Stimulated activated CD8-positive, alpha-beta memory T cell treated with anti-CD3 and anti-CD28 coated beads, Interleukin-15, amount 100 ng/mL, for 24 hours (primary cell): ENCODE data around the gene ZCCHC2.

Experiments
- DNase-seq: peaks from one replicate; pipeline ENCODE4 v3.0.0-alpha.2; 2020; ENCODE audit warnings: low read depth

Gene ZCCHC2

DNA sequence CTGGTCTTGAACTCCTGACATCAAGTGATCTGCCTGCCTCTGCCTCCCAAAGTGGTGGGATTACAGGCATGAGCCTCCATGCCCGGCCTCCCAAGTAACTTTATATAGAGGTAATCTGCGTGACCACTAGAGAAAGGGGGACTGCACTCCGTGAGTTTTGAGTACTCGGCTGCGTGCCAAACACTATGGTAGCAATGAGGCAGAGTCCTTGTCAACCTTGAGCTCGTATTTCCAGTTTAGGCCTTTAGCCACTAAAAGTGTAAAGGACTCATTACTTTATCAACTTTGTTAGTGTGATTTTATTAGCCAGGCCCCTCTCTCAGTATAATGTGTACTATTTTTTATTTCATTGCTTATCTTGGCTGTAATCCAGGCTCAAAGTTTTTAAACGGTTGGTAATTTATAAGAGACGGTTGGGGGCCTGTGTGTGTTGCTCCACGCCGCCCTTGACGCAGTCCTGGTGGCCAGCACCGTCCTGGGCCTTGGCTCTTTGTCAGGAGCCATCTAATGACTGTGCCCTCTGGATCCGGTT is 56.2 kb downstream of the ZCCHC2 start:
- DNase-seq: no peak

DNA sequence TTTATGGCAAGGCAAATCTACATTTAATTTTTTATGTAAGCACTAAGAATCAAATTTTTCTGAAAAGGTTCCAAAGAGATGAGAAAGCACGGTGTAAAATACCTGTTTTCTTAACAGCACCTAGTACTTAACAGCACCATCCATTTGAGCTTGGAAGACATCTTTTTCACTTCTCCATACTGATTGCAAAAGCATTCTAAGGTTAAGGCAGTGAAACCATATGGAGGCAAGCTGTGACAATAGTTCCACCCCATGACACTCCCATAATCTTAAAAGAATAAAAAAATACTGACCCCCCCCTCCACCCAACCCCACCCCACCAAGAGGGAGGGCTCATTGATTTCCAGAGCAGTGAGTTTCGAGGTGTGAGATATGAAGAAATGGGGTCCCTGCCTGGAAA is 60.6 kb downstream of the ZCCHC2 start:
- DNase-seq: no peak

DNA sequence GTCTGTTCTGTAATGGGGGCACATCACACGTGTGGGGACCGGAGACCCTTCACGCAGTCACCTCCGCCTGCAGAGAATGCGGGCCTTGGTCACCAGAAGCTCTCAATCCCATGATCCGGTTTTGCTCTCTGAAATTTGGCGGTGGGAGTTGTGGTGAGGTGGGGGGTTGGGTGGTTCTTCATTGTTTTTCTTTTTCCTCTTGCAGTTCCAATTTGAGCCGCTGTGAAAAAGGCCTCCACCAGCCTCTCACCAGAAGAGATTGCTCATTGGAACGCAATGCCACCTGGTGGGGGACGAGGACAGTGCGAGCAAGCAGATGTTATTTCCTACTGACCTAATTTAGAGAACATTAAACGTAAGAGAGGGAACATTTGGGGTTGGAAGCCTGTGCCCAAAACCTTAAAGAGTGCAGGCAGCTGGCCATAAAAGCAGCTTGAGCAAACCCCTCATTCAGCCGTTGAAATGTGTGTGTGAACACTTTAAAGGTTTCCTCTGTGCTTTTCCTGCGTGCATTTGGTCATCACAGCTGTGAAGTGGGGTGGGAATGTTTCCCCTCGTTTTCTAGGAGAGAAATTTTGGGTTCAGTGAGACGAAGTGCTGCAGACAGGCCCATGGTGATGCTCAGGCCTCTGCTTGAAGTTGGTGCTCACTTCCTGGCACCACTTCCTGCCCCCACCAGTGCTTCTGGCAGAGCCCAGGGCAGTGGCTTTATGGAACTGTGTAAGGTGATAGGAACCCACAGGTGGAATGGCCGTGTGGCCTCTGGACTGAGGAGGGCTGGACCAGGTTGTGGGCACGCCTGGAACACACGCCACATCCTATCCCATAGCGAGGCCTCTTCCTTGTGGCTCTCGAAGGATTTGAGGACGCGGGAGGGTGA is 61.7 kb downstream of the ZCCHC2 start:
- peak; percentile 40 for DNase-seq

DNA sequence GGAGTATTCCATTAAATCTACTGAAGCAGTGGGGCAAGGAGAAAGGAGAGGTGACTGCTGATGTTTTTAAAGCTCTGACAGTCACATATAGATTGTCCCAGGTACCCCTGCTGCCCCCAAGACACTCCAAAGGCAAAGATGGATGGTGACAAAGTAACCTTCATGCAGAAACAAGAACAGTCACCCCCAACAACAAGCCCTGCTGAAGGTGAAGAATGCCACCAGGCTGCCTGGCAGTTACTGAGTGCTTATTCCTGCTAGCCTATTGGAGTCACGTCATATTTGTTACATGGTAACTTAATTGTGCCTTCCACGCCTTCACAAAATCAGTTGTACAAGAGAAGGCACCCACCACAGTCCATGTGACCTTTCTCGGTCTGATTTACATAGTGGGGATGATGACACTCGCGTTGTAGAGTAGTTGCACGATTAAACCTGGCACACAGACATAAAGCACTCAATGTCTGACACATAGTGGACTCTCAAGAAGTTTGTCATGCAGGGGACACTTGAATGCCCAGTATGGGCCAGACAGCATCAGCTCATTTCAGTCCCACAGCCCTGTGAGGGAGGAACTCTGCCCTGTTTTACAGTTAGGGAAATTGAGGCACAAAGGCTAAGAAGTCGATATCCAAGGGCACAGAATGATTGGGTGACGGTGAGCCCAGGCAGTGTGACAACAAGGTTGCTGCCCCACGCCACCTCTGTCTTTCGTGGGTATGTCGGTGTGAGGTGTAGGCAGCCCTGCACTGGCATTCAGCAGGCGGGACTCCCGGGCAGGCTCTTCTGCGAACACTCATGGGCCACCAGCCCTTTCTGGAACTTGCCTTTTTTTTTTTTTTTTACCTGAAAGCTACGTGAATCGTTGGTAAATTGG is 62.7 kb downstream of the ZCCHC2 start:
- no peak for DNase-seq

DNA sequence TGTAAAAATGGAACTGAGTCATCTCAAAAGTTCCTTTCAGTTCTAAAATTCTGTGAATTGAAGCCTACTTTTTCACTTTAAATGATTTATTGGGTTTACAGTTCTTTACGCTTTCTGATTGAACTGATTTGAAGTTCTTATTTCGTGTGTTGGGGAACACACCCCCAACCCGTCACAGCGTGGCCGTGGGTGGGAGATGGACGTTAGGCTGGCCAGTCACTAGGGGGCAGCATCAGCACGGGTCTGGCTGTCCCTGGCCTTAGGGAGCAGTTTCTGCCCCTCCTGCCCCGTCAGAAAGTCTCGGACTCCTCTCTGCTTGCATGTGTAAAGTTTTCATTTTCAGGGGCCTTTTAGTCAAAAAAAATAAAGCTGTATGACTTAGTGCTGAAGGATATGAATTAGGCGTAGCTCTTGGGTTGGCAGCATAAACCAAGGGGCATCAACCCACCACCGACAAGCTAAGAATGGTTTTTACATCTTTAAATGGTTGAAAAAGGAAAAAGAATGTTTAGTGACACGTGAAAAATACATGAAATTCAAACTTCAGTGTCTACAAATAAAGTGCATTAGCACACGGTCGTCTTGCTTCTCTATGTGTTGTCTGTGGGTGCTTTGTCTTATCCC is 63.4 kb downstream of the ZCCHC2 start:
- DNase-seq: peak; percentile 47

DNA sequence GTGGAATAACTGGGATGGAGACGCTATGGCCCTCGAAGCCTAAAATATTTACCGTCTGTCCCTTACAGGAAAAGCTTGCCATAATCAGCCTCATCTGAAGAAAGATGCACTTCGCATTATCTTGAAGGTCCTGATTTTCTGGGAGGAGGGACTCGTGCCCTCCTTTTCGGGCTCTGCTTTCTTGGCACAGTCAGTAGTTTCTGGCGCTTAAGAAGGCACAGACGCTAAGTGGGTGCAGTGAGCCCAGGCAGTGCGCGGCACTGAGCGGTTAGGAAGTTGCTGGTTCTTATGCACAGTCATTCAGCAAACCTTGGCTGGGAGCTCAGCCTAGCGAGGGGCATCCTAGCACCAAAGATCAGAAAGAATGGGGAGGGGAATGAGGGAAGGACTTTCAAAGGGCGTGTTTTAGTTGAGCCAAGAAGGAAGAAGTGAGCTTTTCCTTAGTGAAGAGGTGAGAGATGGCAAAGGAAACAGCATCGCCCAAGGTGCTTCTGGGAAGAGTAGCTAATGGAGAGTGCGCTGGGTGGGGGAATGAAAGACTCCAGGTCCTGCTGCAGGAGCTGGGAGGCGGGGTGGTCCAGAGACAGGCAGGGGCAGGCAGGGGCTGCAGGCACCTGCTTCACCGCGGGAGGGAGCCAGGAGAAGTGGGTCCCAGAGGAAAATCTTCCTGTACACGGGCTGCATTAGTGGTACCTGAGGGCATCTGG is 64.1 kb downstream of the ZCCHC2 start:
- no peak for DNase-seq

DNA sequence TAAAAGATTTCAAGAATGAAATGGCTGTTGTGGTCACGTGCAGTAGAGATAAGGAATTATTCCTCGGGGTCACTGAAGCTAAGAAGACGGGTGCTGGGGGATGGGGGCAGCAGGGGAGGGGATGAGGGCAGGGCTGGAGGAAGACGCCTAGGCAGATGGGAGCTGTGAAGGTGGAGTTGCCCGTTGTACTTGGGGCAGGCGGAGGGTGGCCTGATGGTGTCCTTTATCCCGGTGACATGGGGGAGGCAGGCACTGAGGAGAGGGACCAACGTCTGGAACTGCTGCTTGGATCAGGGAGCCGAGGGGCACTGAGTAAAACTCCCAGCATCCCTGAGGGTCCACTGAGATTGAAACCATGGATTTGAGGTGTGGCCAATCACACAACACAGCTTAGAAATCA is 64.9 kb downstream of the ZCCHC2 start:
- DNase-seq: no peak

DNA sequence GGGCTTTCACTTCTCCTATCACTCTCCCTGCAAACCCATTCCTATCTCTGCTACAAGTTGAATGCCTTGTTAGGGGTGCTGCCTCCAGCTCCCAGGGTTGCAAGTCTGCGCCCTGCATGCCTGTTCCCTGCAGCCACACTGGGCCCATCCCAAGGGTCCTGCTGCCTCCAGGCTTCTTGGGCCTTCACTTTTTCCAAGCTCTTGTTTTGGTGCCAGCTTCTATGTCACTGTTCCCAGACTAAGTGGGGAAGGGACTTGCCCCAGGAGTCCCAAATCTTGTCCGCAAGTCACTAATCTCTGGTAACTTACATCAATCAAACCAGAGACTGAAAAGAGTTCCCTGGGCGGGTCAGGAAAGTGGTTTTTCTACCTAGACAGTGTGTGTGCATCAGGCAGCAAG is 65.4 kb downstream of the ZCCHC2 start:
- DNase-seq: no peak

DNA sequence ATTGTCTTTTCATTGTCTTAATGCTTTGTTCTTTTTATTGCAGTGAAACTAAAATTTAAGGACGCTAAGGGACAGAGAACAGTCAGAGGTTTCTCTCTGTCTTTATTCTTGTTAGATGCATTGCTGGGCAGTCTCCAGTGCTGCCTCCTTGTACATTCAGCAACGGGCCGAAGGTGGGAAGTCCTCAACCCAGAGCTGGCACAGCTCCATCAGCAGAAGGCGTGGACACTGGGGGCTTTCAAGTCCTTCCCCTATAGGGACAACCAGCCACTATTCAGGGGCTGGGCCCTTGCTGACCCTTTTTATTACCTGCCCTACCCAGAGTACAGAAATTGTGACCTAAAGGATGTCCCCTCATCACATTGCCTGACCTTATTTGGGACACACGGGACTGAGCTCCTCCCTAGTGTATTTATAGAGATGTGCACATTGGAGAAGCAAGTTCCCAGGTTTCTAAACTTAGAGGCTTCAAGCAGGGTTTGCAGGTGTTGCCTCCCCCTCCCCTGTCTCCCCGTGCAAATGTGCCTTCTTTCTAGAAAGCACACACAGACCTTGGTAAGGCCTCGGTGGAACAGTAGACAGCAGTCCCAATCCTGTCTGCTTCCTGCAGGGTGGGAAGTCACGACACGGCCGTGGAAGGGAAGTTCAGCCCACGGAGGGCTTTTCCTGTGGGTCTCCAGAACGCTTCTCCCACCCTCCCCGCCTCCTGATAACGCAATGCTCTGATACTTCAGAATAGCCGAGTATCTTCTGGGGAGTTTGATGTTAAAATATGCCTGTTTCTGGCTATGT is 68.2 kb downstream of the ZCCHC2 start:
- no peak for DNase-seq

DNA sequence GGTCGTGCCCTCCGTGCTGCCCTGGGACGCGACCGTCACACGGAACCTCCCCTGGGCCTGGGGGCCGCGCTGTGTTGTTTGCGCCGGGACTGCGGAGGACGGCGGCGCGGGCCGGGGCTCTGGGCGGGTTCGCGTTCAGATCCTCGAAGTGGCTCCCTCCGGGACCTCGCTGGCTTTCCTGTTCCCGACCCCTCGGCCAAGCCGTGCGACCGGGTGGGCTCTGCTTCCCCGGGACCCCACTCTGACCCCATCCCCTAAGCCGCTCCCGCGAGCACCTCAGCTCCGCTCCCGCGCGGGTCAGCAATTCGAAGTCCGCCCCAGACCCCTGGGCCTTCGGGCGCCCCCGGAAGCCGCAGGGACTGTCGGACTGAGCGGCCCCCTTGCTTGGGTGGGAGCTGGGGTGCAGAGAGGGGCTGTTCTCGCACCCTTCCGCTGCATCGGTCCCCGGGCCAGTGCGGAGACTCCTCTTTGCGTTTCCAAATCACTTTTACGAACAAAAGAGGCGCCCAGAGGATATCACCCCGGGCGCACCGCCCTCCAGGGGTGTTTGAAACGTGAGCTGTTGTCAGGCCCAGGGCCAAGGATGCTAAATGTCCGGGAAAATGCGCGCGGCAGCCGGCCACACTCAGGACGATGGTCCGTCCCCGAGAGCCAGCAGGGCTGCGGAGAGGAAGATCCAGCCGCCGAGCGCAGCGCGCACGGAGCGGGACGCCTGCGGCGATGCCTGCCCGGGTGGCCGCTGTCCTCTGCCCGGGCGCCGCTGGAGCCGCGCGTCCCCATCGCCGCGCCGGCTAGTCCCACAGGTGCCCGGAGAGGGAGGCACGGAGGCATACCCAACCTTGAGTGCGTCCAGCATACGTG is 73.5 kb downstream of the ZCCHC2 start:
- DNase-seq: no peak

DNA sequence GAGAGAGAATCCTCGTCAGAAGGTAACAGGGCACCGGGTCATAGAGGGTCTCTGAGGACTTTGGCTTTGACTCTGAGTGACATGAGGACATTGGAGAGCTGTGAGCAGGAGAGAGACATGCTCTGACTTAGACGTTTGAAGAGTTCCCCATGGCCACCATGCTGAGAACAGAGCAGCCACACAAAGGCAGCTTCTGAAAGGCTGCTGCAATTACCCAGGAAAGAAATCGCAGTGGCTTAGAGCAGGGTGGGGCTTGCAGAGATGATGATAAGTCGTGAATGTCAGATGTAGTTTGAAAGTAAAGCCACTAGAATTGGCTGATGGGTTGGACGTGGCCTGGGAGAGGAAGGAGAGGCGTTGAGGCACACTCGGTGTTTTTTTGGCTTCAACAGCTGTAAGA is 79.0 kb downstream of the ZCCHC2 start:
- no peak for DNase-seq

DNA sequence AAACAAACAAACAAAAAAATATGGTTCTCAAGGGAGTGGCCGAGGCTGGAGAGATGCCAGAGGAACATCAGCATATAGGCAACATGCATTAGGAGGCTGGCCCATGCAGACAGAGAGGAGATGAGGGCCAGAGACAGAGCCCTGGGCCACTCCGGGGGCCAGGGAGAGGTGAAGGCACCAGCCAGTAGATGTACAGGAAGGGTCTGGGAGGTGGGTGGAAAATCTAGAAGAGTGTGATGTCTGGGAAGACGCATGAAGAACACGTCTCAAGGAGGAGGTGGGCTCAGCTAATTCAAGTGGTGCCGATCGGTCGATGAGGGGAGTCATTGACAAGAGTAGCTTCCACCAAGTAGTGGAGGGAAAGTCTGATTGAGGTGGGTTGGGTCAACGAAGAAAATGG is 79.9 kb downstream of the ZCCHC2 start:
- DNase-seq: no peak

DNA sequence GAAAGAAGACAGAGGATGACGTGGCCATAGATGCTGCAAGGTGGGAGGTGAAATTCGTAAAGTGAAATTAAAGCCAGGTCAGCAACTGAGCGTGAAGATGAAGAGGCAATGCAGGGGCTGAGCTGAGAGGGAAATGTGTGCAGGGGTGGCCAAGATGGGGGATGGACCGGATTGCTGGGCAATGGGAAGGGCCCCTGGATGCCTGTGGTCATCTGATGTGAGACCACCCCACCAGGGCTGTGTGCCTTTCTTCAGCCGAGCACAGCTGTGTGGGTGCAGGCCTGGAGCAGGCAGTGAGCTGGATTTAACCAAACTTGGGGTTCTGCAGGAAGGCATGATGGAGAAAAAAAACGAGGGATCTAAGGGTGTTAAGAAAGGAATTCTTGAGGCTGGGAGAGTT is 80.4 kb downstream of the ZCCHC2 start:
- no peak for DNase-seq

DNA sequence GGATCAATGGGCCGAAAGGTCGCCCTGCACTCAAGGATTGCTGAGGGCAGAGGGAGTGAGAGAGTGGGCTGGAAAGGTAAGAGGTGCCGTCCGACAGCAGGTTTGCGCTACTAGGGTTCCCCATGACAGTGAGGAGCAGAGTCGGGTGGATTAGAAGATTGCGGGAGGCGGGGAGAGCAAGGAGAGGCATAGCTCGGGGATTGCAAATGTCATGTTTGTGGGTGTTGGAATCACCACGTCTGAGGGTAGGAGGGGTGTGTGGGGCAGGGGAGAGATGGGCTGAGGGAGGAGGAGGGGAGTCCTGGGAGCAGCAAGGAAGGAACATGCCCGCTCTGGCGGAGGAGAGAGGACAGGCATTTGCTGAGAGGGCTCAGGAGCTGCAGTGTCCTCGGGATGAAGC is 81.2 kb downstream of the ZCCHC2 start:
- no peak for DNase-seq

DNA sequence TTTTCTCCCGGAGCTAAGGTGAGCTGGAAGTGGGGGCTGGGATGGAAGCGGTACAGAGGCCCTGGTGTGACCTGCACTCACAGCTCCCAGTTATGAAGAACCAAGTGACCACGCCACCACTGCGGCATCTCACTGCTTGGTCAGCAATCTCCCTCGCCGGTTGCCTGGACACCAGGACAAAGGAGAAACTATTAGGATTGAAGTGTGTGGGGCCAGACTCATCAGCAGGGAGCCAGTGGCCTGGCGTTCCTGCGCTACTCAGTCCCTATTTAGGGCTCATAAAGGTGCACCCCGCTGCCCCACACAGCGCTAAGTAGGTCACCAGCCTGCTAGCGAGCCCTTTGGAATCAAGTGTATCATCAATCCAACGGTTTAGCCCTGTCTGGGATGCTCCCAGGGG is 82.9 kb downstream of the ZCCHC2 start:
- DNase-seq: no peak

DNA sequence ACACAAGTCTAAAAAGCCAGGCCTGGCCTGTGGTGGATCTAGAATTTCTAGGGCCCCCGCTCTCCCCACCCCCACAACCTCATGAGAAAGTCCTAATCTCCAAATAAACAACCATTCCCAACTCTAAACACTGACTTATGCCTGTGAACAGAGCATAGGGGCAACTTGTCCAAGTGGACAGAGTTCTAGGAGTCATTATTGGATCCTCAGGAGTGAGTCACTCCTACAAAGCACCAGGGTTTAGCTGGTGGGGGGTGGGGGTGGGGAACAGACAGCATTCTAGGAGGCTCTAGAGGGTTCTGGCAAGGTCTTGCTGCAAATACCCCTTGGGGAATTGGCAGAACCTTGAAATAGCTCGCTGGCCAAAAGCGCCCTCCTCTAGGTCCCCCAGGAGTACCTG is 83.3 kb downstream of the ZCCHC2 start:
- no peak for DNase-seq

DNA sequence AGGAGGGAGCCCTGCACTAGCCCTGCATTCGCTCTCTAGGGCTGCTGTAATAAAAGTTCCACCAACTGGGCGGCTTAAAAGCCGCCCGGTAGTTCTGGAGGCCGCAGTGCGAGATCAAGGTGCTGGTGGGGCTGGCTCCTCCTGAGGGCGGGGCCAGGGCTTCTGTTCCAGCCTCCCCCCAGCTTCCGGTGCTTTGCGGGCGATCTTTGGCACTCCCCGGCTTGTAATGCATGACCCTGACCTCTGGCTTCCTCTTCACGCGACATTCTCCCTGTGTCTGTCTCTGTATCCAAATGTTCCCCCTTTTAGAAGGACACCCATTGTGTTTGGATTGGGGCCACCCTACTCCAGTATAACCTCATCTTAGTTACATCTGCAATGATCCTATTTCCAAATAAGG is 84.5 kb downstream of the ZCCHC2 start:
- DNase-seq: no peak

DNA sequence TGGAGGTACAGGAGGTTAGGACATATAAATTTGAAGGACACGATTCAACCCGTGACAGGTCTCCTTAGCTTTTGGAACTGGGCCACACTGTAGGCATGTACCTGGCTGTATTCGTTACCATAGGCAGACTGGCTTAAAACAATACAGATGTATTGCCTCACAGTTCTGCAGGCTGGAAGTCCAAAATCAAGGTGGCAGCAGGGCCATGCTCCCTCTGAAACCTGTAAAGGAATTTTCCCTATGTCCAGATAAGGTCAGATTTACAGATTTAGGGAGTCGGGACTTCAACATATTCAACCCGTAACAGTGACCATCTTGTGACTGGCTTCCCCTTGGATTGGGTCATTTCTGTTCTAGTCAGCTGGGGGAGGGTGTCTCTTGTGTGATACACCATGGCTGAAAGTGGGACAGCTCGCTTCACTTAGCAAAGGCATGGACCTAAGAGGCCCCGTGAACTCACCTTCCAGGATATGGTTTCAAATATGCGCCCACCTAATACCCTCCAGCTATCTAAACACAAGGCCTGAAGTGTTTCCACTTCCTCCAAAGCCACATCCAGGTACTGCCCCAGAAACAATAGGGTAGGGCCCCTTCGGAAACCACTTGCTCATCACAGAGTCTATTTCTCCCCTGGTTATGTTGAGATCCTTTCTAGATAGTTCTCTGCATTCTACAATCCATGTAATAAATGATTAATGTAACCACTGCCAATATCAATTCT is 85.0 kb downstream of the ZCCHC2 start:
- DNase-seq: no peak

DNA sequence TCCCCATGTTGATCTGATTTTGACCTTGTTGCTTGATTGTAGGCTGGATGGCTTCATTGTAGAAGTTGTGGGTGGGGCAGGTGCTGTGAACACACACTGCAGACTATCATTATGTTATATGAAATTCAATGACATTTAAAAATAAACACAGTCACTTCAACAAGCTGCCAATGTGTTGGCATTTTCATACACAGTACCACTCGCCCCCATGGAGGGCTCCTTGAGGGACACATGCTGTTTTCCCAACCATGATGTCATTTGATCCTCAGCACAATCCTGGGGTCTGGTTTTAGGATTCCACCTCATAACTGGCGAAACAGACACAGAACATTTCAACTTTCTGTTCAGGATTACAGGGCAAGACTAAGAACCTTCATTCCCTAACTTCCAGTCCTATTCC is 86.9 kb downstream of the ZCCHC2 start:
- DNase-seq: no peak

DNA sequence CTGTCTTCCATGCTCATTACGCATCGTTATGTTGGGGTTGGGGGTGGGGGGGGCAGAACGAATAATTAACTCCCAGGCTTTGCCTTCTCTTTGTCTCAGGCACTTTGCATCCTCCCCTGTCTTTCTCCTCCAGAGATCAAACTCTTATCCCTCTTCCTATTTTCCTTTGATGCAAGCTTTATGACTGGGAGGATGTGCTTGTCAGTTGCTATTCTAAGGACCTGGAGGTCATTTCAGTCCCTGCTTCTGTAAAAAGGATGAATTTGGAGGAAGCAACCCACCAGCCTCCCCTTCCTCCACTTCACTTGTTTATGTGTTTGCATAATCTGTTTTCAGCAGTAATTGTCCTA is 87.5 kb downstream of the ZCCHC2 start:
- no peak for DNase-seq
